ENCODE data around the gene MCRIP2.

- TF ChIP-seq CTCF (conservative IDR thresholded peaks at IDR 0.05 in 1 of 2, IDR thresholded peaks at IDR 0.05 in 1 of 2; ENCODE audit: extremely low read depth in 1 of 2, insufficient read depth in 1 of 2, low read depth in 1 of 2, low read length in 2 of 2) (no peak), EZH2 (IDR thresholded peaks at IDR 0.05; ENCODE audit: borderline replicate concordance, low read length) (no peak)
Measured at GRCh38 chr16:693766-694165, 52.1 kb downstream of the MCRIP2 start.

Measured in mammary epithelial cell (primary cell).